GM10248 (cell line): Measurements from ENCODE around the gene PDIA4.
"Not testable (repeated sequence)": the region's sequence is repeated elsewhere in the genome, so short reads cannot be mapped to it uniquely, and the experiment has no call there.

Source experiments
- CTCF ChIA-PET: fragments of 300-600 bp; sonication (Branson Sonifier 250); formaldehyde crosslinking; extraction: SDS; loops from one replicate; lab custom pipeline; 2021; ENCODE audit warnings: antibody characterized with exemption; lab: Yijun Ruan, JAX
- POLR2A ChIA-PET: fragments of 350-650 bp; sonication (Branson Sonifier 250); formaldehyde crosslinking; extraction: SDS; loops from one replicate; lab custom pipeline; 2020; ENCODE audit warnings: antibody characterized with exemption; lab: Yijun Ruan, JAX
- DNase-seq: peaks from one replicate; pipeline ENCODE4 v3.0.0; 2012; ENCODE audit errors: extremely low spot score
- TF ChIP-seq, protein P1 (sequence below): IDR thresholded peaks from 2 replicates; pipeline ENCODE4 v1.5.1; 2012; ENCODE audit warnings: mild to moderate bottlenecking, low read depth; ENCODE audit errors: extremely low read depth, missing control alignments, control extremely low read depth

PDIA4 gene

DNA sequence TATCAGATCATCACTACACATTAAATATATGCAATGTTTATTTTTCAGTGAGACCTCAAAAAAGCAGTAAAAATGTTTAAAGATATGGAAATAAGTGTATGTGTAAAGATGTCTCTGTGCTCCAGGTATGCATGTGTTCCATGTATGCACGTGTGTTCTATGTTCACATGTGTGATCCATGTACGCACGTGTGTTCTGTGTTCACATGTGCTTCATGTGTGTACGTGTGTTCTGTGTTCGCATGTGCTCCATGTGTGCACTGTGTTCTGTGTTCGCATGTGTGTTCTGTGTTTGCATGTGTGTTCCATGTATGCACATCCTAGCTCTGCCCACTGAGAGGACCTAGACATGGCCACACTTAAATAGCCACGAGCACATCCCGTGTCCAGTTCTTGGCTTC is 15.6 kb upstream of the PDIA4 start:
- no peak for DNase-seq
- TF ChIP-seq, protein P1, sequence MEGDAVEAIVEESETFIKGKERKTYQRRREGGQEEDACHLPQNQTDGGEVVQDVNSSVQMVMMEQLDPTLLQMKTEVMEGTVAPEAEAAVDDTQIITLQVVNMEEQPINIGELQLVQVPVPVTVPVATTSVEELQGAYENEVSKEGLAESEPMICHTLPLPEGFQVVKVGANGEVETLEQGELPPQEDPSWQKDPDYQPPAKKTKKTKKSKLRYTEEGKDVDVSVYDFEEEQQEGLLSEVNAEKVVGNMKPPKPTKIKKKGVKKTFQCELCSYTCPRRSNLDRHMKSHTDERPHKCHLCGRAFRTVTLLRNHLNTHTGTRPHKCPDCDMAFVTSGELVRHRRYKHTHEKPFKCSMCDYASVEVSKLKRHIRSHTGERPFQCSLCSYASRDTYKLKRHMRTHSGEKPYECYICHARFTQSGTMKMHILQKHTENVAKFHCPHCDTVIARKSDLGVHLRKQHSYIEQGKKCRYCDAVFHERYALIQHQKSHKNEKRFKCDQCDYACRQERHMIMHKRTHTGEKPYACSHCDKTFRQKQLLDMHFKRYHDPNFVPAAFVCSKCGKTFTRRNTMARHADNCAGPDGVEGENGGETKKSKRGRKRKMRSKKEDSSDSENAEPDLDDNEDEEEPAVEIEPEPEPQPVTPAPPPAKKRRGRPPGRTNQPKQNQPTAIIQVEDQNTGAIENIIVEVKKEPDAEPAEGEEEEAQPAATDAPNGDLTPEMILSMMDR = no peak
- POLR2A ChIA-PET = no interaction called here
- CTCF ChIA-PET = no interaction called here

DNA sequence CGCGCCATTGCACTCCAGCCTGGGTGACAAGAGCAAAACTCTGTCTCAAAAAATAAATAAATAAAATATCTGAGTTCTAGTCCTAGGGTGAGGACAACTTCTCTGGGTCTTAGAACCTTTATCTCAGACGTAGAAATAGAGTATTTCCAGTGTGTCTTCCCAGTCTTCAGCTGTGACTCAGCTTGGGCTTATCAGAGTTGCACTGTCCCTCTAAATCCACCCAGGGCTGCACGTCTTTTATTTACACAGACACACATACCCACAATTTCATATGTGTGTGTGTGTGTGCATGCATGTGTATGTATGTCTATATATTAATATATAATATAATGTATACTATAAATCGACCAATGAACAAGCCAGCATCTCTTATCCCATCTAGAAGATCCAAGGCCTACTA is 13.0 kb upstream of the PDIA4 start:
- TF ChIP-seq, protein P1 = no peak
- ChIA-PET POLR2A (no interaction called here), CTCF (interaction anchor here (1.4 kb wide), 1 partner anchor 9 kb away, joined by 3 read pairs; no protein-coding TSS in a partner anchor)
- DNase-seq = no peak

DNA sequence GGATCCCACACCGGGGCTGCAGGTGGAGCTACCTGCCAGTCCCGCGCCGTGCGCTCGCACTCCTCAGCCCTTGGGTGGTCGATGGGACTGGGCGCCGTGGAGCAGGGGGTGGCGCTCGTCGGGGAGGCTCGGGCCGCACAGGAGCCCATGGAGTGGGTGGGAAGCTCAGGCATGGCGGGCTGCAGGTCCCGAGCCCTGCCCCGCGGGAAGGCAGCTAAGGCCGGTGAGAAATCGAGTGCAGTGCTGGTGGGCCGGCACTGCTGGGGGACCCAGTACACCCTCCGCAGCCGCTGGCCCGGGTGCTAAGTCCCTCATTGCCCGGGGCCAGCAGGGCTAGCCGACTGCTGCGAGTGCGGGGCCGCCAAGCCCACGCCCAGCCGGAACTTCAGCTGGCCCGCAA is 10.3 kb upstream of the PDIA4 start:
- POLR2A ChIA-PET, DNase-seq: not testable (repeated sequence)
- CTCF ChIA-PET = interaction anchor here (1.1 kb wide), 2 partner anchors 10 to 27 kb away, joined by 4 to 5 read pairs; no protein-coding TSS in a partner anchor

DNA sequence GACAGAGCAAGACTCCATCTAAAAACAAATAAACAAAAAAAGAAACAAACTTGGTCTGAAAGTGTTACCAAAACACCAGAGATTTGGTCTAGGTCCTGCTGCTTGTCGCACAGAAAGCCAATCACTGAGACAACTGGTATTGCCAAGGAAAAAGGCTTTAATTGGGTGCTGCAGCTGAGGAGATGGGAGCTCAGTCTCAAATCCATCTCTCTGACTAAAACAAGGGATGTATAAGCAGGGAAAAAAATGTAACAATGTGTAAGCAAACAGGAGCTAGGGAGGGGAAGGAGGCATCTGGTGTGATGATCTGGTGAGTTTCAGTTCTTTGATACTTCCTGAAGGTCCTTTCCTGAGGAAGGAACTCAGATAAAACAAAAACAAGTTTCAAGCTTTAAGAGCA is 8.4 kb upstream of the PDIA4 start:
- DNase-seq = no peak
- CTCF ChIA-PET = no interaction called here
- POLR2A ChIA-PET = no interaction called here
- TF ChIP-seq, protein P1 = no peak

DNA sequence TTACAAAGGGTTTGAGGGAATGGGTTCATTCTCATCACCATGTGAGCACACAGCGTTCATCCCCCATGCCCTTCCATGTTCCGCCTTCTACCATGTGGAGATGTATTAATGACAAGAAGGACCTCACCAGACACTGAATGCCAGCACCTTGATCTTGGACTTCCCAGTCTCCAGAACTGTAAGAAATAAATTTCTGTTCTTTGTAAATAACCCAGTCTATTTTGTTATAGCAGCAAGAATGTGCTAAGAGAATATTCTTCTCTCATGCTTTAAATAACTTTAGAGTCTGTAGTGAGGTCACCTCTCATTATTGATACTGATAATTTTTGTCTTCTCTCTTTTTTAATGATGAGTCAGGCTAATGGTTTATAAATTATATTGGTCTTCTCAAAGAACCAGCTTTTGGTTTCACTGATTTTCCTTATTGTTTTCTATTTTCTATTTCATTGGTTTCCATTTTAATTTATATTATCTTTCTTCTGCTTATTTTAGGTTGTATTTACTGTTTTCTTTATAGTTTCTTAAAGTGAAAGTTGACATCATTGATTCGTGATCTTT is 3.1 kb upstream of the PDIA4 start:
- POLR2A ChIA-PET = no interaction called here
- no peak for DNase-seq
- TF ChIP-seq, protein P1 = no peak
- CTCF ChIA-PET = interaction anchor here (1.6 to 8.2 kb wide), 3 partner anchors 25 to 34 kb away, joined by 3 to 51 read pairs (median 14); no protein-coding TSS in a partner anchor

DNA sequence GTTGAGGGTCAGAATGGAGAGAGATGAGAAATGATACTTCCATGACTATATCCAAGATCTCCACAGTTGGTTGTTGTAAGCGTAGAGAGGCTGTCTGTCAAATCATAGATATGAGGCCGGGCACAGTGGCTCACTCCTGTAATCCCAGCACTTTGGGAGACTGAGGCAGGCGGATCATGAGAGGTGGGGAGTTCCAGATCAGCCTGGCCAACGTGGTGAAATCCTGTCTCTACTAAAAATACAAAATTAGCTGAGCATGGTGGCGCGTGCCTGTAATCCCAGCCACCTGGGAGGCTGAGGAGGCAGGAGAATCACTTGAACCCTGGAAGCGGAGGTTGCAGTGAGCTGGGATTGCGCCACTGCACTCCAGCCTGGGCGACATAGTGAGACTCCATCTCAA is 2.1 kb upstream of the PDIA4 start:
- DNase-seq, POLR2A ChIA-PET: not testable (repeated sequence)
- CTCF ChIA-PET = interaction anchor here (1.0 to 8.2 kb wide), 4 partner anchors 24 to 117 kb away, joined by 3 to 51 read pairs (median 8); partner anchors contain the start of gene ZNF398

DNA sequence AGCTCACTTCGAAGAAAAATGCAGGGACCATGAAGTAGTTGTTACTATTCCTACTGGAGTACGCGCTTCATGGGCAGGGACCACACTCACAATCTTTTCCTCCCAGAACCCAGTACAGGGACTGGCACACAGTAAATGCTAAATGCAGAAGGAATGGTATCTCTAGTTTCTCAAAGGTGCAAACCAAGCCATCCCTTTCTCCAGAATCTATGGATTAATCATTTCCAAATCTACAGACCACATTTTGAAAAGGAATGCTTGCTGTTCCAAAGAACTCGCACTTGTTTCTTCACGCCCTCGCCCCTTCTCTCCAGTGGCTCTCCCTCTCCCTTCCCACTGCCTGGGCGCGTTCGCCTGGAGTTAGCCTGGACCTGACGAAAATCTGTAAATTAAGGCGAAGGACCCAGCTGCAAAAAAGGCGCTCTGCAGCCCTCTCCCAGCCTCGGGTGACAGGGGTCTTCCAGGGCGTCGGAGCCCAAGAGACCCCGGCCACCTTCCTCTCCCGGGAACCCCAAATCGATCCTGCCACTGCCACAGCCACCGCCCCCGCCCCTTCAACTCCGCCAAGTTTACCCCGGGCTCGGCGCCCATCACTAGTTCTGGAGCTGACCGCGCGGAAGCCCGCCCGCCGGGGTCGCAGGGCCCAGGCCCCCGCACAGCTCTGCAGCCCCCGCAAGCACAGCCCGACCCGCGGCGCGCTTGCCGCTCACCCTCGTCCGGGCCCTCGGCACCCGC is 527 bp downstream of the PDIA4 start:
- ChIA-PET POLR2A (no interaction called here), CTCF (interaction anchor here (1.2 to 8.2 kb wide), 3 partner anchors 21 to 63 kb away, joined by 3 to 51 read pairs (median 27); partner anchors contain the start of gene ZNF786)
- DNase-seq = no peak
- TF ChIP-seq, protein P1 = no peak
